OCI-LY1 (cell line): ENCODE measurements around the gene IQGAP2.
A peak's percentile ranks its signal among the peaks of the same experiment; 100 is the strongest.

ENCODE experiments used
- H2AFZ ChIP-seq: fragments of 200-600 bp; sonication (generic), shearing (Covaris generic); 2 replicates; pipeline ENCODE4 v1.6.0; 2014; ENCODE audit warnings: antibody characterized with exemption, mild to moderate bottlenecking, low read length
- H3F3A ChIP-seq: fragments of 200-600 bp; sonication (generic), shearing (Covaris generic); 2 replicates; pipeline ENCODE4 v1.6.0; 2014; ENCODE audit warnings: mild to moderate bottlenecking, antibody characterized with exemption, low read length, moderate library complexity; ENCODE audit not compliant: insufficient read depth
- H3K27ac ChIP-seq: fragments of 200-600 bp; sonication (generic); 2 replicates; pipeline ENCODE4 v1.5.1; 2014; ENCODE audit warnings: low read length, mixed run types, mild to moderate bottlenecking, low read depth; ENCODE audit not compliant: poor library complexity, severe bottlenecking
- H3K27me3 ChIP-seq: fragments of 200-600 bp; sonication (generic); 2 replicates; pipeline ENCODE4 v1.6.0; 2014; ENCODE audit warnings: antibody characterized with exemption, mild to moderate bottlenecking, low read length, moderate library complexity; ENCODE audit not compliant: insufficient read depth
- H3K36me3 ChIP-seq: fragments of 200-600 bp; sonication (generic); 2 replicates; pipeline ENCODE4 v1.6.1; 2014; ENCODE audit warnings: mild to moderate bottlenecking, antibody characterized with exemption, low read length, moderate library complexity, mixed read lengths; ENCODE audit not compliant: insufficient read depth
- H3K4me1 ChIP-seq: fragments of 200-600 bp; sonication (generic); 2 replicates; pipeline ENCODE4 v1.5.1; 2014; ENCODE audit warnings: mild to moderate bottlenecking, low read length, moderate library complexity; ENCODE audit not compliant: insufficient read depth, severe bottlenecking
- H3K4me2 ChIP-seq: fragments of 200-600 bp; sonication (generic), shearing (Covaris generic); 2 replicates; pipeline ENCODE4 v1.6.1; 2014; ENCODE audit warnings: low read length
- H3K4me3 ChIP-seq: fragments of 200-600 bp; sonication (generic); 2 replicates; pipeline ENCODE4 v1.5.1; 2014; ENCODE audit warnings: low read length, low read depth, mild to moderate bottlenecking, mixed read lengths; ENCODE audit not compliant: poor library complexity, severe bottlenecking
- H3K79me2 ChIP-seq: fragments of 200-600 bp; shearing (Covaris generic); 2 replicates; pipeline ENCODE4 v1.6.1; 2016; ENCODE audit warnings: mixed run types, low read length, mixed read lengths; ENCODE audit not compliant: insufficient read depth
- H3K9ac ChIP-seq: fragments of 200-600 bp; sonication (generic), shearing (Covaris generic); 2 replicates; pipeline ENCODE4 v1.6.1; 2014; ENCODE audit warnings: mild to moderate bottlenecking, low read length, mixed read lengths
- H3K9me2 ChIP-seq: fragments of 200-600 bp; sonication (generic), shearing (Covaris generic); 2 replicates; pipeline ENCODE4 v1.6.1; 2014; ENCODE audit warnings: low read depth, mild to moderate bottlenecking, low read length, mixed read lengths
- H3K9me3 ChIP-seq: fragments of 200-600 bp; shearing (Covaris generic); 2 replicates; pipeline ENCODE4 v1.6.1; 2014; ENCODE audit warnings: low read length, mixed read lengths
- H4K20me1 ChIP-seq: fragments of 200-600 bp; sonication (generic), shearing (Covaris generic); 2 replicates; pipeline ENCODE4 v1.6.0; 2016; ENCODE audit warnings: mild to moderate bottlenecking, low read length; ENCODE audit not compliant: insufficient read depth
- EZH2 ChIP-seq: fragments of 200-600 bp; sonication (generic), shearing (Covaris generic); IDR thresholded peaks from 2 replicates; pipeline ENCODE4 v1.8.0; 2017; ENCODE audit warnings: borderline replicate concordance, mixed run types, mild to moderate bottlenecking, antibody characterized with exemption, low read length, moderate library complexity, mixed read lengths
- TF ChIP-seq, protein P1 (sequence below): fragments of 200-600 bp; sonication (generic), shearing (Covaris generic); IDR thresholded peaks from 2 replicates; pipeline ENCODE4 v1.5.1; 2017; ENCODE audit warnings: mild to moderate bottlenecking, antibody characterized with exemption, low read length, moderate library complexity, mixed read lengths

Gene IQGAP2

DNA sequence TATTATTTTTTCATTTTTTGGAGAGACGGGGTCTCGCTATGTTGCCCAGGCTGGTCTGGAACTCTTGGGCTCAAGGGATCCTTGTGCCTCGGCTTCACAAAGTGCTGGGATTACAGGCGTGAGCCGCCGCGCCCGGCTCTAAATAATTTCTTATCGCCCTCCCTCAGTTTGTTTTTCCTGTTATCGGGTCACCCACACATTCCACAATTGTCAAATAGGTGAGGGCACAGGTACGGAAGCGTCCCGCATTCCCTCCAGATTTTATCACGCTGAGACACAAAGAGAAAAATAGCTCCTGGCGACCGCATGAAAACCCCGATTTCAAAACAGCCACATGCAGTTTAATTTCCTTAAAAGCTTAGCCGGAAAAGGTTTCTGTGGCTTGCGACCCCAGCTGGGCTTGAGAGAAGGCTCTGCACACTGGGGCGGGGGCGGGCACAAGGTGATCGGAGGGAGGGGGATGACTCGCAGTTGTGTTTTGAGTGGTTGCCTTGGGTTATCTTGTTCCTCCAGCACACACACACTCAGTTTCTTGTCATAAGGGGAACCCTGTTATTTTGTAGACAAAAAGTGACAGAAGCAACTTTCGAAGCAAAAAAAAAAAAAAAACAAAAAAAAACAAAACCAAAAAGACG, 717 bp upstream of the IQGAP2 start:
- H3K36me3 ChIP-seq, result no peaks in the 10 kb centered on the region
- TF ChIP-seq EZH2, result no peak
- TF ChIP-seq, protein P1, sequence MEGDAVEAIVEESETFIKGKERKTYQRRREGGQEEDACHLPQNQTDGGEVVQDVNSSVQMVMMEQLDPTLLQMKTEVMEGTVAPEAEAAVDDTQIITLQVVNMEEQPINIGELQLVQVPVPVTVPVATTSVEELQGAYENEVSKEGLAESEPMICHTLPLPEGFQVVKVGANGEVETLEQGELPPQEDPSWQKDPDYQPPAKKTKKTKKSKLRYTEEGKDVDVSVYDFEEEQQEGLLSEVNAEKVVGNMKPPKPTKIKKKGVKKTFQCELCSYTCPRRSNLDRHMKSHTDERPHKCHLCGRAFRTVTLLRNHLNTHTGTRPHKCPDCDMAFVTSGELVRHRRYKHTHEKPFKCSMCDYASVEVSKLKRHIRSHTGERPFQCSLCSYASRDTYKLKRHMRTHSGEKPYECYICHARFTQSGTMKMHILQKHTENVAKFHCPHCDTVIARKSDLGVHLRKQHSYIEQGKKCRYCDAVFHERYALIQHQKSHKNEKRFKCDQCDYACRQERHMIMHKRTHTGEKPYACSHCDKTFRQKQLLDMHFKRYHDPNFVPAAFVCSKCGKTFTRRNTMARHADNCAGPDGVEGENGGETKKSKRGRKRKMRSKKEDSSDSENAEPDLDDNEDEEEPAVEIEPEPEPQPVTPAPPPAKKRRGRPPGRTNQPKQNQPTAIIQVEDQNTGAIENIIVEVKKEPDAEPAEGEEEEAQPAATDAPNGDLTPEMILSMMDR, result no peak
- H3K9me2 ChIP-seq, result no peaks in the 10 kb centered on the region
- H4K20me1 ChIP-seq, result no peaks in the 10 kb centered on the region
- H3K27ac ChIP-seq, result peak overlapping the region; percentile 67
- H3F3A ChIP-seq, result no peaks in the 10 kb centered on the region
- H3K9me3 ChIP-seq, result no peaks in the 10 kb centered on the region
- no peaks in the 10 kb centered on the region for H3K27me3 ChIP-seq
- H3K4me1 ChIP-seq, result peaks cover 59% of the 10 kb centered on the region
- H3K79me2 ChIP-seq, result no peaks in the 10 kb centered on the region
- peak overlapping the region; percentile 64 for H3K4me3 ChIP-seq
- peak overlapping the region; percentile 58 for H3K9ac ChIP-seq
- no peak overlapping the region for H2AFZ ChIP-seq
- H3K4me2 ChIP-seq, result peak overlapping the region; percentile 78

DNA sequence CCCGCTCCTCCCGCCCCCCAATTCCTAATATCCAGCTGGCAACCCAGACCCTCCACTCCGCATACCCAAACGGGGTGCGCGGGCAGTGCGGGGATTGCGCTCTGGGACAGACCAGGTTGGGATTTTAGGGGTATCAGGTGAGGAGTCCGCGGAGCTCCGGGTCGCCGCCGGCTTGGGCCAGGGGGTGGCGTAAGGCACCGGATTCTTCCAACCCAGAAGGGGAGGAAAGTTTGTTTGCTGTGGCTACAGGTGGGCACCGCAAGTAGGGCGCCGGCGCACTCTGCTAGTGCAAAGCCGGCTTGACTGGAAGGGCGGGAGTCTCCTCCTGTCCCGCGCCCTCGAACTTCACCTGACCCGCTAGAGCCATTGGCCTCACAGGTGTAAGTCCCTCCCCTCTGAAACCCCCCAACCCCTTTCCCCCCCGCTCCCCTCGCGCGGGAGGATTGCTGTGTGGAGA, 709 bp downstream of the IQGAP2 start:
- Histone ChIP-seq H3F3A (no peaks in the 10 kb centered on the region), H4K20me1 (no peaks in the 10 kb centered on the region), H3K36me3 (no peaks in the 10 kb centered on the region), H3K4me1 (peaks cover 59% of the 10 kb centered on the region), H3K9ac (peak overlapping the region; percentile 58), H3K27me3 (no peaks in the 10 kb centered on the region), H3K27ac (peak overlapping the region; percentile 67), H2AFZ (no peak overlapping the region), H3K4me3 (peak overlapping the region; percentile 64), H3K4me2 (peak overlapping the region; percentile 78), H3K9me3 (no peaks in the 10 kb centered on the region), H3K79me2 (no peaks in the 10 kb centered on the region), H3K9me2 (no peaks in the 10 kb centered on the region)
- TF ChIP-seq, protein P1, result peak; percentile 51
- no peak for TF ChIP-seq EZH2

GRCh38 chr5:76404223-76405211, 1.4 kb downstream of the IQGAP2 start:
- Histone ChIP-seq H3K9ac (peak overlapping the region; percentile 32; the same call in 1 of the 2 replicates), H3K79me2 (no peaks in the 10 kb centered on the region)

More at GRCh38 chr5:76404223-76405211, 1.4 kb downstream of the IQGAP2 start:
- TF ChIP-seq, protein P1, result no peak; the same call in 1 of the 2 replicates
- Histone ChIP-seq H3K4me3 (peak overlapping the region; percentile 64), H3K4me1 (peaks cover 59% of the 10 kb centered on the region), H3K9me3 (no peaks in the 10 kb centered on the region), H3K36me3 (no peaks in the 10 kb centered on the region), H3K27me3 (no peaks in the 10 kb centered on the region), H3K9me2 (no peaks in the 10 kb centered on the region), H2AFZ (no peak overlapping the region), H3K27ac (peak overlapping the region; percentile 67), H3K4me2 (peak overlapping the region; percentile 78), H3F3A (no peaks in the 10 kb centered on the region), H4K20me1 (no peaks in the 10 kb centered on the region)
